Measurements from ENCODE around the gene DENND4A.

- no peak for TF ChIP-seq POLR2A (IDR thresholded peaks at IDR 0.05)
- TF ChIP-seq CTCF (IDR thresholded peaks at IDR 0.05) = no peak
Observed at GRCh38 chr15:65796610-65797078, 4.6 kb upstream of the DENND4A start.
